GM10248 (cell line): ENCODE data around the gene ID2.

ENCODE experiments used
- CTCF ChIA-PET: fragments of 300-600 bp; sonication (Branson Sonifier 250); formaldehyde crosslinking; extraction: SDS; loops from one replicate; lab custom pipeline; 2021; ENCODE audit warnings: antibody characterized with exemption; lab: Yijun Ruan, JAX
- POLR2A ChIA-PET: fragments of 350-650 bp; sonication (Branson Sonifier 250); formaldehyde crosslinking; extraction: SDS; loops from one replicate; lab custom pipeline; 2020; ENCODE audit warnings: antibody characterized with exemption; lab: Yijun Ruan, JAX
- DNase-seq: peaks from one replicate; pipeline ENCODE4 v3.0.0; 2012; ENCODE audit errors: extremely low spot score
- CTCF ChIP-seq: IDR thresholded peaks from 2 replicates; pipeline ENCODE4 v1.5.1; 2012; ENCODE audit warnings: mild to moderate bottlenecking, low read depth; ENCODE audit errors: extremely low read depth, missing control alignments, control extremely low read depth

The ID2 gene

GRCh38 chr2:8654483-8654882 is 27.4 kb upstream of the ID2 start:
- DNase-seq: no peak
- ChIA-PET CTCF (no interaction called here), POLR2A (no interaction called here)
- no peak for TF ChIP-seq CTCF

- ChIA-PET CTCF (interaction anchor here (1.3 to 1.8 kb wide), 2 partner anchors 8 to 37 kb away, joined by 3 read pairs; no protein-coding TSS in a partner anchor), POLR2A (no interaction called here)
- DNase-seq: no peak
- TF ChIP-seq CTCF: no peak
These were observed 25.7 kb upstream of the ID2 start for GRCh38 chr2:8656160-8656641.

- DNase-seq: no peak
- TF ChIP-seq CTCF: no peak
- CTCF ChIA-PET: interaction anchor here (1.3 to 1.8 kb wide), 2 partner anchors 8 to 36 kb away, joined by 3 read pairs; no protein-coding TSS in a partner anchor
- POLR2A ChIA-PET: no interaction called here
These were observed 25.0 kb upstream of the ID2 start for GRCh38 chr2:8656811-8657210.

GRCh38 chr2:8657423-8658062 is 24.3 kb upstream of the ID2 start:
- TF ChIP-seq CTCF: no peak
- DNase-seq: no peak
- ChIA-PET POLR2A (no interaction called here), CTCF (interaction anchor here (1.8 kb wide), 1 partner anchor 9 kb away, joined by 3 read pairs; no protein-coding TSS in a partner anchor)

GRCh38 chr2:8658064-8658862 is 23.6 kb upstream of the ID2 start:
- POLR2A ChIA-PET: no interaction called here
- no peak for TF ChIP-seq CTCF
- no peak for DNase-seq
- CTCF ChIA-PET: no interaction called here

- CTCF ChIA-PET: no interaction called here
- POLR2A ChIA-PET: no interaction called here
- no peak for TF ChIP-seq CTCF
- no peak for DNase-seq
These were observed 22.6 kb upstream of the ID2 start for GRCh38 chr2:8659092-8659734.
